ENCODE data around the gene WNK1.

GRCh38 chr12:884746-885414, 132.5 kb downstream of the WNK1 start:
- no peak for TF ChIP-seq TAF1 (IDR thresholded peaks at IDR 0.05; ENCODE audit: borderline replicate concordance, low read depth, low read length)
- TF ChIP-seq POLR2AphosphoS5 (IDR thresholded peaks at IDR 0.05; ENCODE audit: low read depth, low read length): no peak
- no peak for TF ChIP-seq POLR2A (IDR thresholded peaks at IDR 0.05; ENCODE audit: low read depth, low read length)
